GM21576 (cell line): ENCODE data around the gene BCL2.

ENCODE experiments used
- ATAC-seq: cut with Tn5 transposase; IDR thresholded peaks from one replicate; pipeline ENCODE4 v1.9.1; 2021; ENCODE audit warnings: mild to moderate bottlenecking, moderate library complexity; ENCODE audit not compliant: unreplicated experiment

Gene BCL2

DNA sequence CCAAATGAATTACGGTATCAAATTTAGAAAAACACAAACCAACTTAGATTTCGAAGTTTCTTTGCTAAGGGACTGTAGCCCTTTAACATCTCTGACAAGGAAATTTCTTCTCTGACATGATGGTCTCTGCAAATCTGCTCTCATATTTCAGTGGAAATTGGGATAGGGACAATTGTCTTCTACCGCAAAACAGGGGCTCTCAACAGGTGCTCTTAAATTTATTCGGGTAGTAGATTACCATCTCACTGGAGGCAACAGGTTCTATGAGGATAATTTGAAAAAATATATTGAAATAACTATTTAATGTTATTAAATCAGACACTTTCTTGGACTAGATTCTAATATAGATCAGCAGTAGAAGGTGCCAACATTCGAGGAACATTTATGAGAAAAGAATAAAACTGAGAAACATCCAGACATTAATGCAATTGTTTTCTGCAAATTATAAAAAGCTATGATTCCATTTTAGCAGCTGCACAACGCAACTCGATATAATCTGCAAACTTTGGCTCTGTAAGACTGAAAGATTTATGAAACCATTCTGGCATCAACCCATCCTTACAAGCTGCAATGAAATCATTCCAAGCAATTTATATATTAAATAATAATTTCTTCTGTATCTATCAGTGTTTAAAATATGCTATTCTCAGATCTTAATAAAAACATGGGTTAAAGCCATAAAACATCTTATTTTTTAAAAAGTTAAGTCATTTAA is 10.0 kb upstream of the BCL2 start:
- no peak for ATAC-seq

DNA sequence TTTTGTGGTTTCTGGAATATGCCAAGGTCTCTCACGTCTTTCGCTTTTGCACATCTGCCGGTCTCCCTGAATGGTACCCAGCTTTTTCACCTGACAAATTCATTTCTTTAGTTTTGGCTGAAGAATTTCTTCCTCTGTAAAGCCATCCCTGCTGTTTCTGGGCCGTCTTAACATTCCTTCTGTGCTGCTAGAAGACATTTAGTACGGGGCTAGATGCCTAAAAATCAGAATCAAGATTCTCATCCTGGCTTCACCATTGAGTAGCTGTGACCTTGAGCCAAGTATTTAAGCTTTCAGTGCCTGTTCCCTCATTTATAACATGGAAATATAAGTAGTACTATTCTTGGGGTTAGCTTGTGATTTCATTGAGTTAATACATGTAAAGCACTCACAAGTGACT is 6.4 kb upstream of the BCL2 start:
- no peak for ATAC-seq

- no peak for ATAC-seq
Measured at GRCh38 chr18:63325086-63325686, 5.6 kb upstream of the BCL2 start.

DNA sequence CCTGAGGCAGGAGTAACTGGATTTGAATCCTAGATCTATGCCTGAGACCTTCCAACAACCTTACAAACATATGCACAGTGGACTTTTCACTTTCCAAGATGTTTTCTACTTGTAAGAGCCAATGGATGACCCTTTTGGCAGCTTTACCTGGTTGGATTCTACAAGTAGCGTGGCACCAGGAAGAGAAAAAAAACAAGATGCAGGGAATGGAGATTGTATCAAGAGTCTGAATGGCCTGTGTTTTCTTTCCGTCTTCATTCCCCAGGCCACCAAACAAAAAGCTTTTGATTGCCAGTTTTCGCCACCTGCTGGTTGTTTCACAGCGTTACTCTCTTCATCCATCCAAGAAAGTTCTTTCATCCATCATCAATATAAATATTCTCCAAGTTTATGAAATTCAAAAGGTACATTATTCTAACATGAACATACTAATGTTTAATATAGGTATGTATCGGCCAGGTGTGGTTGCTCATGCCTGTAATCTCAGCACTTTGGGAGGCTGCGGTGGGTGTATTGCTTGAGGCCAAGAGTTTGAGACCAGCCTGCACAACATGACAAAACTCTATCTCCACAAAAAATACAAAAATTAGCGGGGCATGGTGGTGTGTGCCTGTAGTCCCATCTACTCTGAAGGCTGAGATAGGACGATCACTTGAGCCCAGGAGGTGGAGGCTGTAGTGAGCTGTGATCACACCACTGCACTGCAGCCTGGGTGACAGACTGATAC is 3.5 kb upstream of the BCL2 start:
- no peak for ATAC-seq

DNA sequence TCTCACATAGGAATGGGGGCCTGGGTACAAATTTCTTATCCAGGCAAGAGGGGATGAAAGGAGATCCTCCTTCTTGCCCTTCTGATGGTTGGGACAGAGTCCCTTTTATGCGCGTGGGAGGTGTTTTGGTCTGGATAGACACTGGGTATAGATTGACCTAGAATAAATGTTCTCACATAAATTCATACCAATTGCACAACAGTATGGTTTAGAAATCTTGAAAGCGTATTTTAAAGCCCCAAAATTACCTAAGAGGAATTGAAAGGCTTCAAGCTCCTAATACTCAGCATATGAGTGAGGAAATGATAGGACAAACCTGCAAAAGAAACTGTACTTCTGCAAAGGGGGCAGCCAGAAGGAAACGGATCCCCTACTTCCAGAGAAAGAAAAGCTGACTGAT is 2.6 kb upstream of the BCL2 start:
- ATAC-seq = no peak

DNA sequence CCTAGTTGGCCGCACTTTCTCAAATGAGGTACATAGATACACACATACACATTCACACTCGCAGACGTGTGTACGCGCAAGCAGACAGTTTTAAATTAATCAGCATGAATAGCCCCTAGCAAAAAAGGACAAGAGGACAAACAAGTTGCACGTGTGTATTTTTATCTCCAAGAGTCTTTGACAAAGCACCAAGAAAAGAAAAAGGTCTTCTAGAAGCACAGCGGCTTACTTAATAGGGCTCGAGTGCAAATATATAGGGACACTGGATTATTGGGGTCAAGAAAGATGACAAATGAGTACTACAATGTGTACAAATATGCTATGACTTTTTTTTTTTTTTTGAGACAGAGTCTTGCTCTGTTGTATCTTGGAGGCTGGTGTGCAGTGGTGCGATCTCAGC is 1.7 kb upstream of the BCL2 start:
- no peak for ATAC-seq

DNA sequence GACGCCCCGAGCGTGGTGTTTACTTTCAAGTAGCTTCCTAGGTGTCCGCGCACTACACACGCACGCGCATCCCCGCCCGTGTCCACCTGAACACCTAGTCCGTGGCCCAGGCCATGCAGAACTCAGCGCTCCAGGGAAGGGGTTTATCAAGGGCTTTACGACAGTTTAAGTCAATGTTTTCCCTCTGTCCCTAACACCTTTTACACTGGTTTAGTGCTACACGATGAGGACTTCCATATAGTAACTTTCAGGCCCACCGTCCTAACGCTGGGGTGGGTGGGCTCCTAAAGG is 1.4 kb upstream of the BCL2 start:
- no peak for ATAC-seq

DNA sequence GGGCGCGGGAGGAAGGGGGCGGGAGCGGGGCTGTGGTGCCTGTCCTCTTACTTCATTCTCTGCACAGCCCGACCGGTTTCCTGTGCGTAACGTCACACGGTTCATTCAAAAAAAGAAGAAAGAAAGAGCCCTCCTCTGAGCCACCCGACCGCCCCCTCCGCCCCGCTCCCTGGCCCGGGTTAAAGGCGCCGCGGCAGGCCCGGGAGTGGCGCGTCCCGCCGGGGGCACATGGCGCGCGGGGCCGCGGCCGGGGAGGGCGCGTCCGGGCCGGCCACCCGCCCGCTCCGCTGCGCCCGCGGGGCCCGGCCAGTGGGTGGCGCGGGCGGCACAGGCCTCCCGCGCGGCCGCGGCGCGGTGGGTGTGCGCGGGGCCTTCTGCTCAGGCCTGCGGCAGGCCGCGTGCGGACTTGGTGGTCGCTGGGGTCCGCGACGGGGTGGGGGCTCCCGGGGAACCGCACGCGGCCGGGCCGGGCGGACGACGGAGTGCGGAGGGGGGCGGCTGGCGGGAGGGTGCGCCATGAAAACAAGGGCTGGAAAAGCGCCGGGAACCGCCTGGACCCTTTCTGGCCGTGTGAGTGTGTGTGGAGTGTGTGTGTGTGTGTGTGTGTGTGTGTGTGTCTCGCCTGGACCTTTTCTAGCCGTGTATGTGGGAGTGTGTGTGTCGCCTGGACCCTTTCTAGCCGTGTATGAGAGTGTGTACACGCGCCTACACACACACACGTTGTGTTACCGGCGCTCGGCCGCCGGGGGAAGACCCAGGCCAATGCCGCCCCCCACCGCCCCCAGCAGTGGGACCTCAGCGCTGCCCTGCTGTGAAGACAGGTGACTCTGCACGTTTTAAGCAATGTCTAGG is 780 bp upstream of the BCL2 start:
- ATAC-seq = peak; percentile 51

DNA sequence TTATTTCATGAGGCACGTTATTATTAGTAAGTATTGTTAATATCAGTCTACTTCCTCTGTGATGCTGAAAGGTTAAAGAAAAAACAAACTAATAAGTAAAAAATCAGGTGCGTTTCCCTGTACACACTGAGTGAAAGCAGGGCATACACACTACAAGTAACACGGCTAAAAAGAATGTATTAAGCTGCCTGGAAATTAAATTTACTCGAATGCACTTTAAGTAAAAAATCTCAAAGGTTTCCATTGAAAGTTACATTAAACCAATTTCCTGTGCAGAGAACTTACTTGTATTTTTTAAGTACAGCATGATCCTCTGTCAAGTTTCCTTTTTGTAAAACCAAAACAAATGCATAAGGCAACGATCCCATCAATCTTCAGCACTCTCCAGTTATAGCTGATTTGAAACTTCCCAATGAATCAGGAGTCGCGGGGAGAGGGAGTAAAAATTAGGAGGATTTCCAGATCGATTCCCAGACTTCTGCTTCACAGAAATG is 633 bp downstream of the BCL2 start:
- no peak for ATAC-seq

- ATAC-seq = peak; percentile 44
Measured at GRCh38 chr18:63317982-63318888, 1.3 kb downstream of the BCL2 start.

DNA sequence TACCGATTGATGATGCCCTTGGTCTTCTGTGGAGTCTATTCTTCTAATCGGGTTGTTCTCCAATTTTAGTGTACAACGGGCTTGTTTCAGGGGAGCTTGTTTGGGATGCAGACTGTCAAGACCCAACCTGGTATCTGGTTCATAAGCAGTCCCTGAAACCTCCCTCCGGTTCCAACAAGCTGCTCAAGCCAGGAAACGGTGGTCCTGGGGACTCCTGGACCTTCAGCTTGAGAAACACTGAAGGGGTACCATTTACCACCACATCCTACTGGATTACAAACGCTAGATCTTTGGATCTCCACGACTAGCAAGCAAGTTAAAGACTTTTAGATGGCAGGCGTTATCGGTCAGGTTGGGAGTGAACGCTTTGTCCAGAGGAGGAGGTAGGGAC is 2.0 kb downstream of the BCL2 start:
- ATAC-seq = no peak

GRCh38 chr18:63316612-63317555 is 2.7 kb downstream of the BCL2 start:
- no peak for ATAC-seq

- no peak for ATAC-seq
Measured at GRCh38 chr18:63315876-63316275, 3.7 kb downstream of the BCL2 start.

DNA sequence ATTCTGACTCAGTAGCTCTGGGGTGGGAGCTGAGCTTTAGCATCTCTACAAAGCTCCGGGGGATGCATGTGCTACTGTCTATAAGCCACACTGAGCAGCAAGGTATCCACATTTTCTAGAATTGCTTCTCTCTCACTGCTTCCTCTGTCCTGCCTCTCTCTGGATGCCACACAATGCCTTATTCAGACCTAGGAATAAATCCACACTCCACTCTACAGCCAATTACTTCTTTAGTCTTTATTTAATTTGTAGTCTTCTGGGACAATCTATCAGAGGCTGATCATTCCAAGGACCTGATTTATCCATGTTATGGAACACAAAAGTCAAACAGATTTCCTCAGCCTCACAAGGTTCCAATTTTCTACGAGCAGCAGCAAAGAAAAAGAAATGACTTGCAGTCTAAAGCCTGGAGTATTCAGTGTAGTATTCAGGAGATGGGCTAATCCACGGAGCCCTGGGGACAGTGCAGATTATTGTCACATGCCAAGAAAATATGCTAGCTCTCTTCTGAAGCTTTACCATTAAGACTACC is 4.4 kb downstream of the BCL2 start:
- no peak for ATAC-seq

DNA sequence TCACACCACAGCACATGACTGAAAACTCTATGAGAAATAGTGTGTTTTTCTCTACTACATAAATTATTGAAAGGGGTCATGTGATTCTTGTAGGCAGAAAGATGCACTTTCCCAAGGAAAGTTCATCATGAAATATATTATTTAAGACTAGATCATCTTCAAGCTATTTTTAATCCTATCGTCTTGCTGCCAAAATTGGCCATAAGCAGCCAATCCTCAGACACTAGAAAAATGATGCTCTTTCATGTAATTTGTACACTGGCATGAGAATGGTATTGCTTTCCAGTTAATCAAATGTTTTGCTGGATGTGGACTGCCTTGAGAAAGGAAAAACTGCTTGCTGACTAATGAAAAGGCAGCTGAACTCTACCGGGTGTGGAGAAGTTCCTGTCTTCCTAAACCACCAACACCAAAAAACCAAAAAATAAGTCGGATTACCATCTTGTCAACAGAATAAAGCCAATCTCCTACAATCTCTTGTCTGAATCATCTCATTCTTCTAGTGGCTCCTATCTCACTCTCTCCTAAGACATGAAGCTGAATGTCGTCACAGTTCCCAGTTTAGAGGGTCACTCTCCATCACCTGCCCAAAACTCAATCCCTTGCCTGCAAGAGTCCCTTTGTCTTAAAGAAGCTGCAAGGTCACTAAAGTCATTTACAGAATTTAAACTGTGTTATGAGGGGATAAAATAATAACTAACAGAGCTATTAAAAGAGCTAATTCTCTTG is 5.3 kb downstream of the BCL2 start:
- ATAC-seq = no peak

GRCh38 chr18:63313396-63313917 is 6.1 kb downstream of the BCL2 start:
- no peak for ATAC-seq

DNA sequence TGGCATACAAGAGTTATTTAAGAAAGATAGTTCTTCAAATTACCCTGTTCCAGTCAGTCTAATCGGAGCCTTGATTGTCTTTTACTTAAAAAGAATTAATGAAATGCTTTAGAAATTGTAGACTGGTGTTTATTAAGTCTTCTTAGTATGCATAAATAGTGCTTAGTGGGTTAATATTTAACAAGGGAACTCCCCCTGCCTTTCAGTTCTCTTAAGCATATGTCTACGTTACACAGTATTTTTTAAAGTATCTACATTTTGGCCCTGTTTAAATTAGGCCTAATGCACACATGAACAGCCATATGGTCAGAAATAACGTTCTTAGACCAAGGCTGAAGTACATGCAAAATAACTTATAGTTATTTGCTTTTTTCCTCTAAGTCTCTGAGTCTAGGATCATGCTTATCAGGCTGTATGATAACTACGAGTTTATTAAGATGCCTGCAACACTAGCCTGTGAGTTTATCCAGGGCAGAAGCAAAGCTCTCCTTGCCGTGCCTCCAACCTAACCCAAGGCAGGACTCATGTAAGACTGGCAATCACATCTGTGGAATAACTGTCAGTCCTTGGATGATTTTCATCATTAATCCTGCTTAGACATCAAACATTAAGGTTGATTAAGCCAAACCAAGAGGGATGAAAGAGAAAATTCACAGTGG is 6.7 kb downstream of the BCL2 start:
- ATAC-seq = peak; percentile 26

DNA sequence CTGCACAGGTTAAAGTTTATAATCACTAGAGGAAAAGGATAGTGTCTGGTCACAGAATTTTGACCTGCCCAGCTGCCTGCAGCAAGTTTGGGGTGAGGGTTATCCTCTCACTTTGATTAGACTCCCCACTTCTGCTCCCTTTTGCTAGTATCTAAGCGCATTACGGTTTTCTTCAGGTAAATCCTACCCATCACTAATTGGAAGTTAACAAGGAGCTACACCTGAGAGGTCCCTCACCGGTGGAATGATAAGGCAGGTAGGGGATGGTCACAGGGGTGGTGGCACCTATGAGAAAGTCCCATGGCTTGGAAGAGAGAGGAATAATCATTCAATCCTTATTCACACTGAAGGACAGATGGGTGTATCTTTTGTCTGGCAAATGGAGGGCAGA is 7.6 kb downstream of the BCL2 start:
- ATAC-seq = peak; percentile 3
